Esophagus muscularis mucosa (tissue), 3 donors: Measurements from ENCODE around the gene MAPK4.

Experiments
- POLR2A ChIP-seq: fragments of 450-650 bp; IDR thresholded peaks from one replicate; pipeline ENCODE4 v1.6.1; 2017; ENCODE audit warnings: antibody characterized with exemption, moderate library complexity, mild to moderate bottlenecking, low read depth
- POLR2AphosphoS5 ChIP-seq, 2 donors: sonication (generic); formaldehyde crosslinking; IDR thresholded peaks; one replicate each; pipeline ENCODE4 v1.6.1; 2017; ENCODE audit warnings: antibody characterized with exemption in 2 of 2
- TF ChIP-seq, protein P1 (sequence below), 3 experiments: fragments of 200-600 bp in 2 of 3; fragments of 450-650 bp in 1 of 3; sonication (generic) in 2 of 3; IDR thresholded peaks; one replicate each; pipeline ENCODE4 v1.5.1; 2017 to 2019; ENCODE audit warnings: antibody characterized with exemption in 3 of 3, mild to moderate bottlenecking in 2 of 3, moderate library complexity in 1 of 3

DNA sequence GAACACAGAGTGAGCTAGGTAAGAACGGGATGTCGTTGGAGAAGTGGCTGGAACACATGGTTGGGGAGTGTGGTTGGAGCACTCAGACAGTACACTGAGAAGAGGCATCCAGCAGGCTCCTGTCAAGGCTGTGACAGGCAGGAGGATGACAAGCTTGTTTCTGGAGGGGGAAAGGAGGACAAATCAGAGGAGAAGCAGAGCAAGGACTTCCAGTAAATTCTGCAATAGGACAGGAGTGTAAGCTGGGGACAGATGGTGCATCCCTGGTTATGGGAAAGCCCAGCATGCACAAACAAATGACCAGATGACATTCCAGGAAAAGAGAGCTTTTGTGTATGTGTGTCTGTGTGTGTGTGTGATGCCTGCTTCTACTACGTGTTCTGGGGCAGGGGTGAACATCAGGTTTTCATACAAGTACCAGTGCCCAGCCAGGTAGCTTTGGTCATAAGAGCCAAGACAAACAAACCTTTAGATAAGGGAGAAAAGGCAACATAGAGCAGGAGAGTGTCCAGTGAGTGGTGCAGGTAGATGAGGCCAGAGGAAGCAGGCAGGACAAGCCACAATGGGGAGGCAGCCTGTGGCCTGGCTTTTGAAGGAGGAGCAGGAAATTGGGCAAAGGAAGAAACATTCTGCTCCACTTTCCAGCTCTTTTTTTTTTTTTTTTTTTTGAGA lies 32.1 kb upstream of the MAPK4 start:
- TF ChIP-seq, protein P1, sequence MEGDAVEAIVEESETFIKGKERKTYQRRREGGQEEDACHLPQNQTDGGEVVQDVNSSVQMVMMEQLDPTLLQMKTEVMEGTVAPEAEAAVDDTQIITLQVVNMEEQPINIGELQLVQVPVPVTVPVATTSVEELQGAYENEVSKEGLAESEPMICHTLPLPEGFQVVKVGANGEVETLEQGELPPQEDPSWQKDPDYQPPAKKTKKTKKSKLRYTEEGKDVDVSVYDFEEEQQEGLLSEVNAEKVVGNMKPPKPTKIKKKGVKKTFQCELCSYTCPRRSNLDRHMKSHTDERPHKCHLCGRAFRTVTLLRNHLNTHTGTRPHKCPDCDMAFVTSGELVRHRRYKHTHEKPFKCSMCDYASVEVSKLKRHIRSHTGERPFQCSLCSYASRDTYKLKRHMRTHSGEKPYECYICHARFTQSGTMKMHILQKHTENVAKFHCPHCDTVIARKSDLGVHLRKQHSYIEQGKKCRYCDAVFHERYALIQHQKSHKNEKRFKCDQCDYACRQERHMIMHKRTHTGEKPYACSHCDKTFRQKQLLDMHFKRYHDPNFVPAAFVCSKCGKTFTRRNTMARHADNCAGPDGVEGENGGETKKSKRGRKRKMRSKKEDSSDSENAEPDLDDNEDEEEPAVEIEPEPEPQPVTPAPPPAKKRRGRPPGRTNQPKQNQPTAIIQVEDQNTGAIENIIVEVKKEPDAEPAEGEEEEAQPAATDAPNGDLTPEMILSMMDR (IDR thresholded peaks at IDR 0.05), result no peak
- TF ChIP-seq POLR2A, result no peak
- TF ChIP-seq POLR2AphosphoS5 (IDR thresholded peaks at IDR 0.05), result no peak
